ENCODE measurements around the gene PLA2G5. TPM values are rescaled to one million over a fixed set of nuclear protein-coding genes. Genes with fewer than 3 reads are reported as not detected.

The PLA2G5 gene
- total RNA-seq, 4 donors from 2014 or later, result 0.97 to 6.7 (median 2.3) TPM; not detected in 1

DNA sequence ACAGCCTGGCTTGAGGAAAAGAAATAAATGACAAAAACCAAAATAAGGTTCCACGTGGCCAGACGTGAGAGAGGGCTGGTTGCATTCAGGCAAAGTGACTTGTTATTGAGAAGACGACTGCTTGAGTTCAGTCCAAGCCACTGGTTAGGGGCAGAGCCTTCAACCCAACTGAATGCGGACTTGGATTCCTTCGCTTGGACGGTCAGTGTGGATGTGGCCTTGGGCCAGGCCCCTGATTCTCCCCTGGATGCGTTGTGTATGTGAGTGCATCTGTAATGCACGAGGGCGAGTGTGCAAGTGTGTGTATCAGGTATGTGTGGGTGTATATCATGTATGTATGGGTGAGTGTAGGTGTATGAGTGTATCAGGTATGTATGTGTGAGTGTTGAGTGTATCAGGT, 71.0 kb downstream of the PLA2G5 start:
- Histone ChIP-seq H3K4me1 (peaks cover 0 to 21% (median 0%) of the 10 kb centered on the region in 3 donors), H3K27me3 (peaks cover 0 to 35% (median 0%) of the 10 kb centered on the region in 4 donors), H3K36me3 (no peaks in the 10 kb centered on the region), H3K9me3 (no peaks in the 10 kb centered on the region), H3K4me3 (no peak overlapping the region), H3K27ac (no peak overlapping the region)
- 82 to 83% methylated on average over 9 of the region's 9 CpGs for WGBS, 2 donors
- TF ChIP-seq POLR2A (IDR thresholded peaks at IDR 0.05), result no peak
- TF ChIP-seq CTCF (IDR thresholded peaks at IDR 0.05), result no peak
- no peak for DNase-seq
- intact Hi-C loops (cut with DNase I), result no loop called here

GRCh38 chr1:20141466-20141865, 71.5 kb downstream of the PLA2G5 start:
- TF ChIP-seq CTCF (IDR thresholded peaks at IDR 0.05) (no peak), POLR2A (IDR thresholded peaks at IDR 0.05) (no peak)
- no peaks in the 10 kb centered on the region for H3K36me3 ChIP-seq
- no peak for DNase-seq
- H3K4me1 ChIP-seq, result peaks cover 0 to 18% (median 0%) of the 10 kb centered on the region in 3 donors
- WGBS, 2 donors, result 80 to 88% methylated on average over 2 to 4 of the region's 7 CpGs
- intact Hi-C loops (cut with DNase I), result no loop called here
- H3K27me3 ChIP-seq, result peaks cover 0 to 35% (median 0%) of the 10 kb centered on the region in 4 donors
- no peak overlapping the region for H3K4me3 ChIP-seq
- no peaks in the 10 kb centered on the region for H3K9me3 ChIP-seq
- no peak overlapping the region for H3K27ac ChIP-seq

Other genes starting within 250 kb of the PLA2G5 start
- gene OTUD3, start 187.8 kb upstream of the PLA2G5 start, total RNA-seq, result 1 to 10 TPM; 1.9 to 5.0 (median 3.2) TPM
- gene PLA2G2E, start 146.6 kb upstream of the PLA2G5 start, total RNA-seq, result not detected
- gene PLA2G2A, start 90.6 kb upstream of the PLA2G5 start, total RNA-seq, result 100 to 1,000 TPM in 1 of 4 donors, 10 to 100 TPM in 3; 17.8 to 150 (median 29.7) TPM
- under 1 TPM in 1 of 4 donors, not detected in 3; 0.19 TPM for gene PLA2G2D, start 49.3 kb downstream of the PLA2G5 start, total RNA-seq
- under 1 TPM in 1 of 4 donors, not detected in 3; 0.48 TPM for gene PLA2G2F, start 69.1 kb downstream of the PLA2G5 start, total RNA-seq
- gene UBXN10, start 115.9 kb downstream of the PLA2G5 start, total RNA-seq, result 1 to 10 TPM in 2 of 4 donors, under 1 TPM in 2; 0.11 to 5.5 (median 0.81) TPM
- gene PLA2G2C, start 116.3 kb downstream of the PLA2G5 start, total RNA-seq, result under 1 TPM in 2 of 4 donors, not detected in 2; 0.04 to 0.19 TPM
- gene VWA5B1, start 220.7 kb downstream of the PLA2G5 start, total RNA-seq, result not detected